Measurements from ENCODE around the gene NLK.

Gene NLK

DNA sequence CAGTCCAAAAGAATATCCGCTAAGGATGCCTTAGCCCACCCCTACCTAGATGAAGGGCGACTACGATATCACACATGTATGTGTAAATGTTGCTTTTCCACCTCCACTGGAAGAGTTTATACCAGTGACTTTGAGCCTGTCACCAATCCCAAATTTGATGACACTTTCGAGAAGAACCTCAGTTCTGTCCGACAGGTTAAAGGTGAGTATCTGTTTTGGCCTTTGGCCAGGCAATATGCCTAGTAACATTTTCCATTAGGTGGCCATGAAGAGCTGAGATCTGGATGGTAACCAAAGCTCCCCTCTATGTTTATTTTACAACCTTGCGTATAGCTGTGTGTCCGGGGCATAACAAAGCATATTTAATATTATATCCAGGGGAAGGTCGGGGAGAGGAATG is 148.5 kb downstream of the NLK start:
- TF ChIP-seq, protein P1, sequence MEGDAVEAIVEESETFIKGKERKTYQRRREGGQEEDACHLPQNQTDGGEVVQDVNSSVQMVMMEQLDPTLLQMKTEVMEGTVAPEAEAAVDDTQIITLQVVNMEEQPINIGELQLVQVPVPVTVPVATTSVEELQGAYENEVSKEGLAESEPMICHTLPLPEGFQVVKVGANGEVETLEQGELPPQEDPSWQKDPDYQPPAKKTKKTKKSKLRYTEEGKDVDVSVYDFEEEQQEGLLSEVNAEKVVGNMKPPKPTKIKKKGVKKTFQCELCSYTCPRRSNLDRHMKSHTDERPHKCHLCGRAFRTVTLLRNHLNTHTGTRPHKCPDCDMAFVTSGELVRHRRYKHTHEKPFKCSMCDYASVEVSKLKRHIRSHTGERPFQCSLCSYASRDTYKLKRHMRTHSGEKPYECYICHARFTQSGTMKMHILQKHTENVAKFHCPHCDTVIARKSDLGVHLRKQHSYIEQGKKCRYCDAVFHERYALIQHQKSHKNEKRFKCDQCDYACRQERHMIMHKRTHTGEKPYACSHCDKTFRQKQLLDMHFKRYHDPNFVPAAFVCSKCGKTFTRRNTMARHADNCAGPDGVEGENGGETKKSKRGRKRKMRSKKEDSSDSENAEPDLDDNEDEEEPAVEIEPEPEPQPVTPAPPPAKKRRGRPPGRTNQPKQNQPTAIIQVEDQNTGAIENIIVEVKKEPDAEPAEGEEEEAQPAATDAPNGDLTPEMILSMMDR (IDR thresholded peaks at IDR 0.05; ENCODE audit: extremely low read depth, missing control alignments) = no peak
- DNase-seq (ENCODE audit: low spot score) = no peak

DNA sequence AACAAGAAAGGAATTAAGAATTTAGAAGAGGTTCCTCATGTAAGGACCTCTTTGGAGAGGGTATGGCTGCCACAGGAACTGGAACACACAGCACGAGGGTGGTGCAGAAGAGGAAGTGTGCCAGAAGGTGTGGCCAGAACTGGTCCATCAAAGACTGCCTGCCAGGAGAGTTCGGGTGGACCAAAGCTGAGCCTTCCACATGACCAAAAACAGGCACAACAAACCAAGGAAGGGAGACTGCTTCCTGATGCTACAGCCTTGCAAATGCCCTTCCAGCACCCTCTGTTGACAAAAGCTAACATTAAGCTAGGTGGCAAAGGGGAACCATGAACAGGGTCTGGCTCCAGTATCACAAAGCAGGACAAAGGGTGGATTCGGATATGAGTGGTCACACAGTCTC is 150.8 kb downstream of the NLK start:
- no peak for DNase-seq (ENCODE audit: low spot score)
- TF ChIP-seq, protein P1 (IDR thresholded peaks at IDR 0.05; ENCODE audit: extremely low read depth, missing control alignments) = no peak

DNA sequence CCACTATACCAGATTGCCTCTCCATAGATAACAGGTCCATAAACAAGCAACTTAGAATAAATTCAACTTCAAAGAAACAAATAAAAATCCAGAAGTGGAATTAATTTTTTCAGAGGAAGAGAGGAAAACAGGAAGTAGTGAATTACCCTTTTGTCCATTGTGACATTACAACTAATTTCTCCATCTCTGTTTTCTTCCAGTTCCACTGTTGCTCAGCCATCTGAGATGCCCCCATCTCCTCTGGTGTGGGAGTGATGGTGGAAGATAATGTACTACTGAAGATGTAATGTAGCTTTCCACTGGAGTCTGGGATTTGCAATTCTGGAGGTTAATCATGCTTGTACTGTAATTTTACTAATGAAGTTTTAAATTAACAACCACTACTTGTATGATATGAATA is 151.9 kb downstream of the NLK start:
- no peak for DNase-seq (ENCODE audit: low spot score)

DNA sequence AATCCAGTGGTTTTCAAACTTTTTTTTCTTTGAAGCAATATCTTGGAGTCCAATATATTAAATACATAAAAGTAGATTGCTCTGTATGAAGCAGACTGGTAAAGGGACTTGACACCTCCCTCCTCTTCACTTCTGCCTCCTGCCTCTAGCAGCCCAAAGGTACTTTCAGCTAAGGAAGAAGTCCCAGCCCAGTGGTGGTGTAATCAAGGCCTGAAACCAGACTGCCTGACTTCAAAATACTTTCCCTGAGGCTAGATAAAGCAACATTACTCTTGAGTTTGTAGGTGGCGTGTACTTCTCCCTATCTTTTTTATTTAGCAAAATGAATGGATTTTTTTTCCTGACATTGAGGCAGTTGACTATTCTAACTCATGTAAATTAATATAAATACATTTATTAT is 154.2 kb downstream of the NLK start:
- TF ChIP-seq, protein P1 (IDR thresholded peaks at IDR 0.05; ENCODE audit: extremely low read depth, missing control alignments) = no peak
- DNase-seq (ENCODE audit: low spot score) = no peak

More for the DNA sequence above, 151.9 kb downstream of the NLK start:
- TF ChIP-seq, protein P1 (IDR thresholded peaks at IDR 0.05; ENCODE audit: extremely low read depth, missing control alignments) = no peak

DNA sequence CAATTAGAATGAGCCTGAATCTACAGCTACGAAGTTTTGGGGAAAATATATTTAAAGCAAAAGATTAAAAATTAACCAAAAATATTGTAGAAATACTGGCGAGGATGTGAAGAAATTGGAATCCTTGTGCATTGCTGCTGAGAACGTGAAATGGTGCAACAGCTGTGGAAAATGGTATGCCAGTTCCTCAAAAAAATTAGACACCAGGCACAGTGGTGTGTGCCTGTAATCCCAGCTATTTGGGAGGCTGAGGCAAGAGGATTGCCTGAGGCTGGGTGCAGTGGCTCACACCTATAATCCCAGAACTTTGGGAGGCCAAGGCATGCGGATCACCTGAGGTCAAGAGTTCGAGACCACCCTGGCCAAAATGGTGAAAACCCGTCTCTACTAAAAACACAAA is 156.6 kb downstream of the NLK start:
- DNase-seq (ENCODE audit: low spot score) = no peak
- TF ChIP-seq, protein P1 (IDR thresholded peaks at IDR 0.05; ENCODE audit: extremely low read depth, missing control alignments) = no peak

DNA sequence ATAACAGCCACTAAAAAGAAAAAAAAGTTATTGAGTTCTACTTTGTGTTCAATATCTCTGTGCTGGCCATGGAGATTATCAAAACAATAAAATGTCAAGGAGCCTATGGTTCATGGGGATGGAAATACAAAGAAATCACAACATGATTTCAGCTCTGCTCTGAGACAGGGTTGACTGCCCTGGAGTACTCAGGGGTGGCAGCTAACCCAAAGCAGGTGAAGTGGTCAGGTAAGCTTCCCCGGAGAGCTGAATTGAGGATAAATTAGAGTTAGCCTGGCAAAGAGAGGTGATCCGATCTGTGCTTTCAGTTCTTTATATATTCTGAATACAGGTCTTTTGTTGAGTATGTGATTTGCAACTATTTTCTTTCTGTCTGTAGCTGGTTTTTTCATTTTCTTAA is 157.3 kb downstream of the NLK start:
- DNase-seq (ENCODE audit: low spot score) = no peak
- TF ChIP-seq, protein P1 (IDR thresholded peaks at IDR 0.05; ENCODE audit: extremely low read depth, missing control alignments) = no peak

DNA sequence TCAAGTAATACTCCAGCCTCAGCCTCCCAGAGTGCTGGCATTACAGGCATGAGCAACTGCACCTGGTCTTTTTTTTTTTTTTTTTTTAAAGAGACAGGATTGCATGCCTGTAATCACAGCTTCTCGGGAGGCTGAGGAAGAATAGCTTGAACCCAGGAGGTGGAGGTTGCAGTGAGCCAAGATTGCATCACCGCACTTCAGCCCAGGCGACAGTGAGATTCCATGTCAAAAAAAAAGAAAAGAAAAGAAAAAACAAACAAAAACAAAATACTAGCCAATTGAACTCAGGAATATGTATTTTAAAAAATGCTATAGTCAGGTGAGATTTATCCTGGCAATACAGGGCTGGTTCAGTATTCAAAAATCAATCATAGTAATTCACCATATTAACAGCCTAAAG is 158.8 kb downstream of the NLK start:
- no peak for DNase-seq (ENCODE audit: low spot score)
- TF ChIP-seq, protein P1 (IDR thresholded peaks at IDR 0.05; ENCODE audit: extremely low read depth, missing control alignments) = no peak
